ENCODE data around the gene BCHE.
A peak's percentile ranks its signal among the peaks of the same experiment; 100 is the strongest.

BCHE gene

GRCh38 chr3:165875644-165876043 is 38.4 kb upstream of the BCHE start:
- H3K27me3 ChIP-seq = no peaks in the 10 kb centered on the region
- H3K36me3 ChIP-seq = no peaks in the 10 kb centered on the region
- DNase-seq = no peak
- no peak overlapping the region for H3K4me3 ChIP-seq (ENCODE audit: low read depth, low read length)
- H3K4me1 ChIP-seq = no peaks in the 10 kb centered on the region
- TF ChIP-seq CTCF (IDR thresholded peaks at IDR 0.05; ENCODE audit: low read depth, low read length) = no peak
- H3K9me3 ChIP-seq = no peaks in the 10 kb centered on the region

GRCh38 chr3:165874663-165875489 is 37.7 kb upstream of the BCHE start:
- DNase-seq = peak; percentile 16
- H3K4me3 ChIP-seq (ENCODE audit: low read depth, low read length) = no peak overlapping the region
- TF ChIP-seq CTCF (IDR thresholded peaks at IDR 0.05; ENCODE audit: low read depth, low read length) = peak; percentile 16; the same call in 1 of the 2 replicates

GRCh38 chr3:165868088-165868487 is 30.9 kb upstream of the BCHE start:
- no peaks in the 10 kb centered on the region for H3K9me3 ChIP-seq
- H3K4me1 ChIP-seq = no peaks in the 10 kb centered on the region
- TF ChIP-seq CTCF (IDR thresholded peaks at IDR 0.05; ENCODE audit: low read depth, low read length) = no peak
- H3K27me3 ChIP-seq = no peaks in the 10 kb centered on the region
- no peak overlapping the region for H3K4me3 ChIP-seq (ENCODE audit: low read depth, low read length)
- H3K36me3 ChIP-seq = no peaks in the 10 kb centered on the region
- DNase-seq = no peak

More at GRCh38 chr3:165874663-165875489, 37.7 kb upstream of the BCHE start:
- H3K27me3 ChIP-seq = no peaks in the 10 kb centered on the region
- H3K36me3 ChIP-seq = no peaks in the 10 kb centered on the region
- H3K4me1 ChIP-seq = no peaks in the 10 kb centered on the region
- no peaks in the 10 kb centered on the region for H3K9me3 ChIP-seq

GRCh38 chr3:165859061-165859460 is 21.8 kb upstream of the BCHE start:
- no peak for TF ChIP-seq CTCF (IDR thresholded peaks at IDR 0.05; ENCODE audit: low read depth, low read length)
- H3K4me1 ChIP-seq = no peaks in the 10 kb centered on the region
- no peaks in the 10 kb centered on the region for H3K36me3 ChIP-seq
- no peaks in the 10 kb centered on the region for H3K27me3 ChIP-seq
- H3K9me3 ChIP-seq = no peaks in the 10 kb centered on the region
- H3K4me3 ChIP-seq (ENCODE audit: low read depth, low read length) = no peak overlapping the region
- no peak for DNase-seq

GRCh38 chr3:165855581-165855980 is 18.4 kb upstream of the BCHE start:
- Histone ChIP-seq H3K9me3 (no peaks in the 10 kb centered on the region), H3K27me3 (no peaks in the 10 kb centered on the region), H3K36me3 (no peaks in the 10 kb centered on the region), H3K4me3 (ENCODE audit: low read depth, low read length) (no peak overlapping the region), H3K4me1 (no peaks in the 10 kb centered on the region)
- no peak for DNase-seq
- no peak for TF ChIP-seq CTCF (IDR thresholded peaks at IDR 0.05; ENCODE audit: low read depth, low read length)

GRCh38 chr3:165854696-165855095 is 17.5 kb upstream of the BCHE start:
- no peak overlapping the region for H3K4me3 ChIP-seq (ENCODE audit: low read depth, low read length)
- no peaks in the 10 kb centered on the region for H3K4me1 ChIP-seq
- H3K27me3 ChIP-seq = no peaks in the 10 kb centered on the region
- no peaks in the 10 kb centered on the region for H3K36me3 ChIP-seq
- no peak for DNase-seq
- H3K9me3 ChIP-seq = no peaks in the 10 kb centered on the region
- TF ChIP-seq CTCF (IDR thresholded peaks at IDR 0.05; ENCODE audit: low read depth, low read length) = peak; percentile 61
